NCI-H1092 (cell line): ENCODE measurements around the gene MCM7.

ENCODE experiments used
- DNase-seq: peaks from one replicate; lab custom pipeline; 2025; lab: John Stamatoyannopoulos, UW

Gene MCM7

DNA sequence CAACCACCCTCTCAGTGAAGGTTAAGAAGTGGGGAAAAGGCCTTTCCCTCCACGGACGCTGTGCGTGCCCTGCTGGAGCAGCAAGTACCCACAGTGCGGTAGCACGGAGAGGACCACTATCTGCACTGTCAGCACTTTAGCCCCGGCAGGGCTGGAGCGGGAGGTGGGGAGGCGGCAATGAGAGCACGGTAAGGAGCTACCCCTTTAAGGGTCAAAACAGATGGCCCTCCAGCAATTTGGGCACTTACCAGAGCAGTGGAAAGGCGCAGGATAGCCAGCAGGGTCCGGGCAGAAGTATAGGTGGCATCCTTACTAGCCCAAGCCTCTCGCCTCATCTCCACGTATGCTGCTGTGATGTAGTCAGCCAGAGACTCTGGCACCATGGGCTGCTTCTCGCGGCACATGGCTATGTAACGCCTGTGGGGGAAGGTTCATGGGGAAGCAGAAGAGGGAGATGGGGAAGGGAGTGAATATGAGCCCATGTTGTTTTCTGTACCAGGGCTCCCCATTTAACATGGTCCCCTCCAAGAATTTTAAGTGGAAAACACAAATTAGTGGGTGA, 7.2 kb downstream of the MCM7 start:
- no peak for DNase-seq

DNA sequence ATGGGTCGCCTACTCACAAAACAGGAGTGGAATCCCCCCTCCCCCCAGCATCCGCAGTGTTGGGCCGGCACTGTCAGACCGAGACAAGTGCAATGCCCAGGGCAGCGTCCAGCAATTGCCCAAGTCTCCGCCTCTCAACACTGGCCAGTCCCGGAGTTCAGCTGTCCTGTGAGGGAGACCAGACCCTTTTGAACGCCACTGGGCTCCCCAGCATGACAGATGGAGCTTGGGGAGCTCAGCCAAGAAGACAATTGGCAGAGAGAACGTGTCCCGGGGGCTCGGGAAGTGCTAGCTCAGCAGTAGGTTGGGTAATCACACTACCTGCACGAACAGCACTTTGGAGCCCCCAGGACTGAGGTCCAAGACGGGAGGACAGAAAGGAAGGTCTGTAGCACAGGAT, 7.7 kb downstream of the MCM7 start:
- no peak for DNase-seq

DNA sequence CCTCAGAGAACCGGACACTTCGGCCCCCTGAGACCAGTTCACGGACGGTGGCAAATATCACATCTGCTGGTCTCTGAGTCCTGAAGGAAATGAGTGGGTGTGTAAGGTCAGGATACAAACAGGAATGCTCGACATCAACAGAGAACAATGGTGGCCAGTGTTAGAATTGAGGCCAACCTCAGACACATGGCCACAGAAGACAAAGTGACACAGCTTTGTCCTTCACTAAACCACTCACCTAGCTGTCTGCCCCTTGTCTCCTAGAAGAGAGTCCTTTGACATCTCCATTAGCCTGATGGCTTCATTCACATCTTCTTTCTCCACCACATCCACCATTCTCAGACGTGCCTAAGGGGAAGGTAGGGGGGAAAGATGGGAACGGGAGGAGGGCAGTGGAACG, 8.1 kb downstream of the MCM7 start:
- no peak for DNase-seq

DNA sequence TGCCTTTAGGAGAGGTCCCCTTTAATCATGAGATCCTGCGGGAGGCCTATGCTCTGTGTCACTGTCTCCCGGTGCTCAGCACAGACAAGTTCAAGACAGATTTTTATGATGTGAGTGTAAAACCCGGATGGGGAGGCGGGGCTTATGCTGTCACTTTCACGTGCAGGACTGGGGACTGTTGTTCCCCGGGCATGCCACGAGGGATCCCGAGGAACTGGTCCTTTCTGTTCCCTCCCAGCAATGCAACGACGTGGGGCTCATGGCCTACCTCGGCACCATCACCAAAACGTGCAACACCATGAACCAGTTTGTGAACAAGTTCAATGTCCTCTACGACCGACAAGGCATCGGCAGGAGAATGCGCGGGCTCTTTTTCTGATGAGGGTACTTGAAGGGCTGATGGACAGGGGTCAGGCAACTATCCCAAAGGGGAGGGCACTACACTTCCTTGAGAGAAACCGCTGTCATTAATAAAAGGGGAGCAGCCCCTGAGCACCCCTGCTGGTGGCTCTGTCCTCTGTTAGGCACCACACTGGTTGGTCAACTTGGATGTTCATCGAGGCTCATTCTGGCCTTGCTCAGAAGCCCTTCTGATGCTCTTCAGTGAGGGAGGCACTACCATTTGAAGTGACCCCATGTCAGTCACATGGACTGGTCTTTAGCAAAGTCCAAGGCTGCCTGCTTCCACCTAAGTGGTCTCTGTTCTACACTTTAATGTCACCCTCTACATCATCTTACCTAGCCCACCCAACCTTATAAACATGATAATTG, 9.6 kb downstream of the MCM7 start:
- DNase-seq = no peak

DNA sequence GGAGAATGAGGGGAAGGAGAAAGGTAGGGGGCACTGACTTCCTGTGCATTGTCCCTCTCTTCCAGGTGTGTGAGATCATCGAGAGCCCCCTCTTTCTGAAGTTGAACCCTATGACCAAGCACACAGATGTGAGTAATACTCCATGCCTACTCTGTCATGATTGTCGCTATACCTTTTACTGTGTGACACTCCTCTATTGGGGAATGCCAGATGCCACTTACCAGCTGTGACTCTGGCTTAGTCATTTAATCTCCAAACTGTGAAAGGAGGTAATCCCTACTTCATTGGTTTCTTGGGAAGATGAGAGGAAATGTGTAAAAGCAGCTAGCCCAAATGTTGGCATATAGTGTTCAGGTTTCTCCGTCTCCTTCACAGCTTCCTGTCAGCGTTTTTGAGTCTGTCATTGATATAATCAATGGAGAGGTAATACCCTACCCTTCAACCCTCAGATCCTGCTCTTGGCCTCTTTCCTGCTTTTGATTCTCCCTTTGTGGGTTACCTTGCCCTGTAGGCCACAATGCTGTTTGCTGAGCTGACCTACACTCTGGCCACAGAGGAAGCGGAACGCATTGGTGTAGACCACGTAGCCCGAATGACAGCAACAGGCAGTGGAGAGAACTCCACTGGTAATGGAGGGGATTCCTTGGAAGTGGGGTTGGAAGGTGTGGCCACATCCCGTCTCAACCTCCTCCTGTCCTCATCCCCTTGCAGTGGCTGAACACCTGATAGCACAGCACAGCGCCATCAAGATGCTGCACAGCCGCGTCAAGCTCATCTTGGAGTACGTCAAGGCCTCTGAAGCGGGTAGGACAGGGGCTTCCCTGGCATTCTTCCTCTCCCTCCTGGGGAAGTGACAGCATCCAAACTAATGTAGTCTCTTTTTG, 10.4 kb downstream of the MCM7 start:
- no peak for DNase-seq

DNA sequence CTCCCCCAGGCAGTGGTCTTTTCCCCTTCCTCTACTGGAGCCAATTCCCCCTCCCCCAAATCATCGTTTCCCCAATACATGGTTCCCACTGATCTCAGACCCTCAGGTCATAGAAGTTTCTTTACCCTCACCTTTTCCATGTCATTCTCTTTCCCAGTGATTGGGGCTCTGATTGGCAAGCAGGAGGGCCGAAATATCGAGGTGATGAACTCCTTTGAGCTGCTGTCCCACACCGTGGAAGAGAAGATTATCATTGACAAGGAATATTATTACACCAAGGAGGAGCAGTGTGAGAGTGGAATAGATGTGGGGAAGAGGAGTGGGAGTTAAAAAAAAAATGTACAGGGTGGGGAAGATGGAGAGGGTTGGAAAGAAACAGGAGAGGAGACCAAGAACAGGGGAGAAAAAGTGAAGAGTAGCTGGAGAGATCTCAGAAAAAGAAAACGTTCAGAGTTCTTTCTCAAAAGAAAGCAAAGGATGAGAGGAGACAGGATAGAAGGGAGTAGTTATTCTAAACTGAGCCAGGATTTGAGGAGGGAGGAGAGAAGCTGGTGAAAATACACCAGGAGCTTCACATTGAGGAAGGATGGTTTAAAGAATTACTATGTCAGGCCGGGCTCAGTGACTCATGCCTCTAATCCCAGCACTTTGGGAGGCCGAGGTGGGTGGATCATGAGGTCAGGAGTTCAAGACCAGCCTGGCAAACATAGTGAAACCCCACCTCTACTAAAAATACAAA, 11.6 kb downstream of the MCM7 start:
- no peak for DNase-seq

DNA sequence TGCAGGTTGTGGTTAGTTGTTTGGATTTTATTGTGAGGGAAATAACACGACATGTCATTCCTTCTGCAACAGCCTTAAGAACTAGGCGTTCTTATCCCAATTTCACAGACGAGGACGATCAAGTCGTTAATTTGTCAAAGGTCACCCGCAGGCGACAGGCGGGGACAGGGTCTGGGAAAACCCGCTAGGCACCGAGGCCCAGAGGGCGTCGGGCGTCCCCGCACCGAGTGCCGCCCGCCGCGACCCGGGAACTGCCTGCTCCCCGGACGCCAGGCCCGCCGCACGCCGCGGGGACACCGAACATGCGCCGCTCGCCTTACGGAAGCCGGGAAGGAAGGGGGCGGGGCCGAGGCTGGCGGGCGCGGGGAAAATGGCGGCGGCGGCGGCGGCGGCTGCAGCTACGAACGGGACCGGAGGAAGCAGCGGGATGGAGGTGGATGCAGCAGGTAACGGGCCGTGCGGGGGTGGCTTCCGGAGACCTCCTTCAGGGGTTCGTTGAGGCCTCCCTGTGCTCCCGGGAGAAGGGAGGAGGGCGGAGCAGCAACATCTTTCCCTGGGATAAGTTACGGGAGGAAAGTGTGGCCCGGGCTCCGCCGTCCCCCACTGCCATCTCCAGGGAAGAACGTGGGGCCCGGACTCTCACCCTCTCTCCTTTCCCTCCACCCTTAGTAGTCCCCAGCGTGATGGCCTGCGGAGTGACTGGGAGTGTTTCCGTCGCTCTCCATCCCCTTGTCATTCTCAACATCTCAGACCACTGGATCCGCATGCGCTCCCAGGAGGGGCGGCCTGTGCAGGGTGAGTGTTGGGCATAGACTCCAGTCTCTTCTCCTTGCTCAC, 12.4 kb downstream of the MCM7 start, which contains the start of gene COPS6:
COPS6 (plus strand) TSS at position 349 of the 837 bp plus-strand sequence; CDS start at position 371, 22 bp downstream.
- DNase-seq = peak; percentile 69

DNA sequence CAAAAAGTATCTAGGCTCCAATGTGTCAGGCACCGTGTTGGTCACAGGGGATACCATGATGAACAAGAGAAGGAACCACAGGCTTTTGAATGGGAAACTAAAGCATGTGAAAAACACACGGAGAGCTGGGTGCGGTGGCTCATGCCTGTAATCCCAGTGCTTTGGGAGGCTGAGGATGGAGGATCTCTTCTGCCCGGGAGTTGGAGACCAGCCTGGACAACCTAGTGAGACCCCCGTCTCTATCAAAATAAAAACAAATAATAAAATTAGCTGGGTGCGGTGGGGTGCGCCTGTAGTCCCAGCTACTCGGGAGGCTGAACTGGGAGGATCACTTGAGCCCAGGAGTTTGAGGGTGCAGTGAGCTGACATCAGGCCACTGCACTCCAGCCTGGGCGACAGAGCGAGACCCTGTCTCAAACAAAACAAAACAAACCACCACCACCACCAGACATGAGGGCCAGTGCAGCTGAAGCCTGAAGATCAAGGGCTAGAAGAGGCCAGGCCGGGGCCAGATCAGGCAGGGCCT, 13.0 kb downstream of the MCM7 start:
- DNase-seq = no peak

DNA sequence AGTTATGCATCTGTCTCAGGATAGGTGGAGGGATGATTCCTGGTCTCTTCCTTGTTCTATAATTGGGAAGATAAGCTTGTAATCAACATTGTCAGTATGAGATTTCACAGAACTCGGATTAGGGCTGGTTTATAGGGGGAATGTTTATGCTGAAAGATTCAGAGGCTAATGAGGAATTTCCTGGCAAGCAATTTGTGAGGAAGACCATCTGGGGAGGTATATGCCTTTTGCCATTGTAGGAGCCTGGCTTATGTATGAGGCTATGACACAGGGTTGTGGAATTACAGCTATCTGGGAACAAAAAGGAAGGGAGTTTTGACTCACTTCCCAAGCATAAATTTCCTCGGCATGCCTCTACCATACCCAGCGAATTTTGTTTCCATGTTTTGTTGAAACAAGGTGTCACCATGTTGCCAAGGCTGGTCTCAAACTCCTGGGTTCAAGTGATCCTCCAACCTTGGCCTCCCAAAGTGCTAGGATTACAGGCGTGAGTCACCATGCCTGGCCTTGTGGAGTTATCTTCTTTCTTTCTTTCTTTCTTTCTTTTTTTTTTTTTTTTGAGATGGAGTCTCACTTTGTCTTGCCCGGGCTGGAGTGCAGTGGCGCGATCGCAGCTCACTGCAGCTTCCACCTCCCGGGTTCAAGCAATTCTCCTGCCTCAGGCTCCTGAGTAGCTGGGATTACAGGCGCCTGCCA, 14.0 kb downstream of the MCM7 start:
- no peak for DNase-seq

DNA sequence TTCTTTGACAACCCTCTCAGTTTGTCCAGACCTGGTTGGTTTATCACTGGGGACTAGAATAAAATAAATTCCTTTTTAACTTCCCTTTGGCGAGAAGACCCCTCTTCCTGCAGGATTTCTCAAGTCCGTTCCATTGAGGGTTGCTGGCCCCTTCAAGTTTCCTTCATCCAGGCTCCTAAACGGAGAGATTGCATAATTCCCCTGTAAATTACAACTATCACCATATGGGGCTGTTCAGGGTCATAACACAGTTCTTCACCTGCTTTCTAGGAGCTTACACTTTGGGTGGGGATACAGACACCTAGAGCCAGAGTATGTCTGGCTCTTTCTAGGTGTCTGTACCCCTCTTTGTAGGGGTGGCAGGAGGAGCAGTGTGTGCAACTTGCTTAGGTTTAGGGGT, 15.7 kb downstream of the MCM7 start:
- no peak for DNase-seq

DNA sequence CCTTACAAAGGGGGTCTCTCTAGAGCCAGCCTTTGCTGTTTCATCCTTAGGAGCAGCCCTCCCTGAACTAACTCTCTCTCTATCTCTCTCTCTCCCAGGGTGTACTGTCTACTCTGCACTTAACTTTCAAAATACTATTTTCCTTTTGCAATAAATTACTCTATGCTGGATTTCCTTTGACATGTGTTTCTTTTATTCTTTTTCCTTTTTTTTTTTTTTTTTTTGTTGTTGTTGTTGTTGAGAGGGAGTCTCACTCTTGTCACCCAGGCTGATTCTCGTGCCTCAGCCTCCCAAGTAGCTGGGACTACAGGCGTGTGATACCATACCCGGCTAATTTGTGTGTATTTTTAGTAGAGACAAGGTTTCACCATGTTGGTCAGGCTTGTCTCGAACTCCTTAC, 18.2 kb downstream of the MCM7 start:
- DNase-seq = no peak

DNA sequence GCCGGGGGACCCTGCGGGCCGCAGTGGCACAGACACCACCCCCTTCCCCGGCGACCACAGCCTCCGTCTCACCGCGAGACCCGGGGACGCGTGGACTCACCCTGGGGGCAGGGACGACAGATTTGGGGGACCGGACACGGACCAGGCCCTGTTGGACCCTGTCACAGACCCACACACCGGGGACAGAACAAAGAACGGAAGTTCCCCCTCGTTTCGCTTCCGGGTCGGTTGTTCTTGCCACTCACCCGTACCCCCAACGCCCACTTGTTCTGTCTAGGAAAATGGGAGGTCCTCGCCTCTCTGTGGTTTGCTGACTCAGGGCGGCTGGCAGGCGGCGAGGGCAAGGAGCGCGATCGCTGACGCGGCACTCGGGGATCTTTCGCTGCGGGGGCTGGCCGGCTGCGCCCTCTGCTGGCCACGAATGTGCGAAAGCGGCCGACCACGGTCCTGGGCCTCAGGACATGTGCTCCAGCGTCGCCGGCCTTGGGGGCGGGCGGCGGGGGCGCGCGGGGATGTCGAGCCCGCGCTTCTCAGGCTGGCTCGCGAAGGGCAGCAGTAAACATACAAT, 19.6 kb downstream of the MCM7 start, which contains the start of gene ZNF3:
ZNF3 (minus strand) TSS at position 189 of the 568 bp plus-strand sequence. CDS start 4,366 bp downstream, outside the sequence.
- peak; percentile 99 for DNase-seq

DNA sequence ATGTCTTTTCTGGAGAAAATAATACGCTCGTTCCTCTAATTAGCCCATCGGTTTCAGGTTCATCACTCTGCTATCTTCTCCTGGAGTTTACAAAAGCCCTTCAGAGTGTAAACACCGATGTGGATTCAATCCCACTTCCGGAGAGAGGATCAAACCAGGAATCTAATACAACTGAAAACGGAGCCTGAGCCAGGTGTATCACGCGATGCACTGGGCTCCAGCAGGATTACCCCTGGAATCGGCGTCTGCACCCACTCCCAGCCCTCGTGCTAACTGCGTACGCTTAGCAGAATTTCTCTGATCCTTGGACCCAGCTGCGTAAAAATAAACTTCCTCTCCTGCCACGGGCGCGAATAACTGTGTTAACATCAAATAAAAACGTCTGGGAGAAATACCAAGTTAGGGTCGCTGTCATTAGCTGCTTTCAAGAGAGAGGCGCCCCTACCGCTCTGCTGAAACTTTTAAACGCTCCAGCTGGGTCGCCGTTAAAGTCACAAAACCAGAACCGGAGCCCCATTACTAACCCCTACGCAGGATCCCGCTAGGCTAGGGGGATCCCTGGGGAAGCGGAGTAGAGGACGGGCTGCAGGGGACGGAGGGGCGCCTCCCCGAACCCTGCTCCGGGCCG, 20.2 kb downstream of the MCM7 start:
- DNase-seq = peak; percentile 35

DNA sequence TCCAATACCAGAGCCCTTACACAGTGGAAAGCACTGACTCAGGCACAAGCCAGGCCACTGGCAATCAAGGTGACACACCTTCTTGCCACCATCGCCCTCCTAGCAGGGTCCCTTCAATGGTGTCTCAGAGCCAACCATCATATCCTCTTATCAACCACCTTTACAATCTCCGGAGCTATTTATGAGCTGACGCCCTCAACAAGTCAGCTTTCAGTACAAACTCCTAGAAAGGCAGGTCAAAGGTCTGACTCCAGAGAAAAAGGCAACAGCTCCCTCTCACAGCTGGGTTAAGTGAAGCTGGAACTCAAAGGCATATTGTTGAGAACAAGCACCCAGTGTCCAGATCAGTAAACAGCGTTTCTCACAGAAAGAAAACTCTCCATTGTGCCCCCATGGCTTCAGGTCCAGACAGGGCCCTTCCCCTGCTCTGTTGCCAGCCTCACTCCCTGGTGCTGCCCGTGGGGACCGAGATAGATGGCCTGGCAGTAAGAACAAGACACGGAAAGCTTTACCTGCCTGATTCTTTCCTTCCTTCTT, 22.1 kb downstream of the MCM7 start:
- no peak for DNase-seq

DNA sequence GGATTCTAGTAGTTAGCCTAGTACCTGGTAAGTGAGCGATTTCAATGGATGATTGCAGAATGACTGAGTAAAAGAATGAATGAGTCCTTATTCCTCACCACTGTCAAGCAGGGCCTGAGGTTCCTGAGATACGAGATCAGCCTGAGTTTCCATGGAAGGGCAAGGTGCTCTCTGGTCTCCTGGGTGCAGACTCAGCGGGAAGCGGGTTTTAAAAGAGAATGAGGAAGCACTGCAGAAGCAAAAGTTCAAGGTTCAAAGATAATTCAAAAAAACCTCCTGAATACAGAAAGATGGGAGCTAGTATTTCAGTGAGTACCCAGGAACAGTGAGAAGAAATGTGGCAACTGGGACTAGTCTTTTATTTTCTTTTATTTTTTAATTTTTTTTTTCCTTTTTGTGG, 24.0 kb downstream of the MCM7 start:
- no peak for DNase-seq

DNA sequence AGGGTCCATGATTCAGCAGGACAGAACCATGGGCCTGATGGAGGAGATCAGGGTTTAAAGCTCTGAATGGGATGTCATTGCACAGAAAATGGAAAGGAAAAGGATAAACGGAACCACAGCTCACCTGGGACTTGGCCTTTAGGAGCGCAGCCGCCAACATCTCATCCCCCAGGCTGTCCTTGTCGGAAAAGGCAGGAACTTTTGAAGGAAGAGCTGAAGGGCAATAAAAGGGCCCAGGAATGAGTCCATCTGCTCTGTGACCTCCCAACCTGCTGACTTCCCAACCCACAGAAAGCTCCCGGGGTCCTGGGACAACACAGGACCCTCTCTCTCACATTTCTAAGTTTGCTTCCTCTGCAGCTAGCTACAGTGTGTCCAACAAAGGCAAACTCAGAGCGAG, 25.8 kb downstream of the MCM7 start:
- no peak for DNase-seq

DNA sequence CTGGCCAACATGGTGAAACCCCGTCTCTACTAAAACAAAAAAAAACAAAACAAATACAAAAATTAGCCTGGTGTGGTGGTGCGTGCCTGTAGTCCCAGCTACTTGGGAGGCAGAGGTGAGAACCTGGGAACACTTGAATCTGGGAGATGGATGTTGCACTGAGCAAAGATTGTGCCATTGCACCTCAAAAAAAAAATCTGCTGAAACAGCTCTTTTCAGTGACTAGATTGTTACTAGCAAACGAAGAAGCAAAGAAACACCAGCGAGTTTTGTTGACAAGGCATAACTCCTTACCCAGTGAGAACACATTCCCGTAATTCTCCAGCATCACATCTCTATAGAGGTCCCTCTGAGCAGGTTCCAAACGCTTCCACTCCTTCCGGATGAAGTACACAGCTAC, 26.4 kb downstream of the MCM7 start:
- no peak for DNase-seq

DNA sequence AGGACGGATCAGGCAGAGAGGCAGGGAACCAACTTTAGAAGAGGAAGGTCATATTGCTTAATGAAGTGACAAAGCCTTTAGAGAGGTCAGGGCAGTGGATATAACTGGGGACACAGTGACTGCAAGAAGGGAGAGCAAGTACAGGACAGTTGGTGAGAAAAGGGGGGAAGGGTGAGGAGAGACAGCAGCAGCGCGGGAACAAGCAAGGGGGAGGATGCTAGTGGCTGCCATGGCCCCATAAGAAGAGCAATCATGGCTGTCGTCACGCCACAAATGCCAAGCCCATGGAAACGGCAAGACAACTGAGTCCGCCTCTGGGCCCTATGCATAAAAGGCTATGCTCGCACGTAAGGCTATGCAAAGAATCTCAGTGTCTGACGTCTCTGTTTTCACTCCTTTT, 28.7 kb downstream of the MCM7 start:
- no peak for DNase-seq
